ENCODE results near the gene NUP98. TPM values are rescaled to one million over a fixed set of nuclear protein-coding genes. Genes with fewer than 3 reads are reported as not detected.
A peak's percentile ranks its signal among the peaks of the same experiment; 100 is the strongest.
"Not testable (repeated sequence)": the region's sequence is repeated elsewhere in the genome, so short reads cannot be mapped to it uniquely, and the experiment has no call there.

The NUP98 gene
- polyA plus RNA-seq, 12 donors: 36.0 to 64.0 (median 40.9) TPM; not detected in 1

DNA sequence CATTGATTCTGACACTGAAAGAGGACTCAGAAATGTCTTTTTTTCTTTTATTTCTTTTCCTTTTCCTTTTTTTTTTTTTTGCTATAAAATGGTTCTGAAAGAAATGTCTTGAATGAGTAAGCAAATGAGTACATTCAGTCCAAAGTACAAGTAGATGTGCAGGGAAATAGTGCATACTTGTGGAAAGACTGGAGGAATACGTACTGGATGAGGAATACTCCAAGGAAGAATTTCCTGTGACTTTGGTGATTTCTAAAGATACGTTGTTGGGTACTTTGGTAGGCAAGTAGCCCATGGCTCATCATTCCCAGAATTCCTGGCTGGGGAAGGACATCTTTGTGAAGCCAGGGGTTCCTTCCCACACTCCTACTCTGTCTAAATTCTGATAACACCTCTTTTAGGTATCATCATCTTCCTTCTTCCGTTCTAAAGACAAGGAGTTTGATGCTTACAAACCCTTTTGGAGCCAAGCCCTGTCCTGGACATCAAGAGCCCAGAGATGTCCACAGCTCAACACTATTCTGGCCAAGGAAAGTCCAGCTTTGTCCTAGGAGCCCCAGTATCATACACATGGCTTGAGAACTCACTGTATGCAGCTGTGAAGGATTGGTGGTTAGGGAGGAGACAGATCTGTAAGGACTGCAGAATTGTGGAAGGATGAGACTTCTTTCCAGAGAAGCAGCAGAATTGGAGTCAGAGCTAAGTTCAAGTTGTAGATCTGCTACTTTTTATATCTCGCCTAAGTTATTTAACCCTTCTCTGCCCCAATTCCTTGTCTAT lies 4.8 kb upstream of the NUP98 start:
- DNase-seq: no peak

GRCh38 chr11:3799873-3800272 lies 2.5 kb upstream of the NUP98 start:
- DNase-seq: no peak

DNA sequence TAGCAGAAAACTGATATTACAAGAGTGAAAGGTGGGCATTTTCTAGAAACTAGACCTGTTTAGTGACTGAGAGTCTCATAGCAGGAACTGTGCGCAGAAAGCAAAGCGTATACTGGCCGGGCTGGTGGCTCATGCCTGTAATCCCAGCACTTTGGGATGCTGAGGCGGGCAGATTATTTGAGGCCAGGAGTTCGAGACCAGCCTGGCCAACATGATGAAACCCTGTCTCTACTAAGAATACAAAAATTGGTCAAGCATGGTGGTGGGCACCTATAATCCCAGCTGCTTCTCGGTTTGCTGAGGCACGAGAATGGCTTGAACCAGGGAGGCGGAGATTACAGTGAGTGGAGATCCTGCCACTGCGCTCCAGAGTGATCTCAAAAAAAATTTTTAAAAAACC lies 1.8 kb upstream of the NUP98 start:
- DNase-seq: no peak

- DNase-seq: no peak
These were observed 489 bp downstream of the NUP98 start for GRCh38 chr11:3796801-3797328.

DNA sequence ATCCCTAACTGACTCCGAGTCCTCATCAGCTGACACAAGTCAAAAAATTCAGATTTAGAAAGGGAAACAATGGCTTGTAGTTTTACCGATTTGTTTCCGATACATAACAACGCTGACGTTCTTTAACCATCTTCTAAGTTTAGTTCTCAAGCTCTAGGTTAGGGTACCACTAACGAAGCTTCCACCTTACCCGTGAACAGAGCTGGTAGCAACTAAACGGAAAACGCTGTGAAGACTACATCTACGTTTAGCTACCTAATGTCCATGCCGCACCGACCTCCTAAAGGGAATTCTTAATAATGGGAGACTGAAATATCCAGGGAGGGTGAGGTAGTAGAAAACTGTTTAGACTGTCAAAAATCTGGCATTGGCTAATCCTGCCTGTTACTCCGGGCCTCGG lies 1.0 kb downstream of the NUP98 start:
- no peak for DNase-seq

DNA sequence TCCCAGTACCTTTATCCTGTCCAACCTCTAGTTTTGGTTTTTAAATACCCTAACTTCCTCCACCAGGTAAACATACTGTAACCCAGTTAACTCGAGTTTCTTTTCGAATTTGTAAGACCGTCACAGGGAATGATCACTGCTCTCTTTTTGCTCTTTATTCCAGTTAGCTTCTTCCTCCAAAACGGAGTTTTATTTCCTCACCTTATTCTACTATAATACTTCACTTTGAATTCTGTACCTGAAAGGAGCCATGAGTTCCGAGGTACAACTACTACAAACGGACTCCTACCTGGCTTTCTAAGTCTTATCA lies 1.4 kb downstream of the NUP98 start:
- no peak for DNase-seq

GRCh38 chr11:3795131-3796001 lies 2.0 kb downstream of the NUP98 start:
- no peak for DNase-seq

GRCh38 chr11:3794387-3794786 lies 3.0 kb downstream of the NUP98 start:
- not testable (repeated sequence) for DNase-seq

GRCh38 chr11:3786781-3787428 lies 10.4 kb downstream of the NUP98 start:
- no peak for DNase-seq

DNA sequence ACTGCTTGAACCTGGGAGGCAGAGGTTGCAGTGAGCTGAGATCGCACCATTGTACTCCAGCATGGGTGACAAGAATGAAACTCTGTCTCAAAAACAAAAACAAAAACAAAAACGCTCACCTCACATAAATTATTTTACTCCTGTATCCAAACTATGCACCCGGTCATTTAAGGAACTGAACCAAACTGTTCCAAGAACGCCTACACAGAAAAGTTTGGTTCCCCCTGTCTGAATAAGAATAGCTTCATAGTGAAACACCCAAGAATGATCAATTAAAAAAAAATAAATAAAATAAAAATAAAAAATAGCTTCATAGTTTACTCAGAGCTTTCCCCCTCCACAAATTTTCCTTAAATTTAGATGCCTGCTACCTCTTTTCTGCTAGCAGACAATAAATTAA lies 13.7 kb downstream of the NUP98 start:
- DNase-seq: no peak

- no peak for DNase-seq
These were observed 14.4 kb downstream of the NUP98 start for GRCh38 chr11:3782963-3783362.

GRCh38 chr11:3781423-3781822 lies 15.9 kb downstream of the NUP98 start:
- no peak for DNase-seq

- DNase-seq: peak; percentile 61
These were observed 21.5 kb downstream of the NUP98 start for GRCh38 chr11:3775736-3776406.

GRCh38 chr11:3773180-3773579 lies 24.2 kb downstream of the NUP98 start:
- no peak for DNase-seq

DNA sequence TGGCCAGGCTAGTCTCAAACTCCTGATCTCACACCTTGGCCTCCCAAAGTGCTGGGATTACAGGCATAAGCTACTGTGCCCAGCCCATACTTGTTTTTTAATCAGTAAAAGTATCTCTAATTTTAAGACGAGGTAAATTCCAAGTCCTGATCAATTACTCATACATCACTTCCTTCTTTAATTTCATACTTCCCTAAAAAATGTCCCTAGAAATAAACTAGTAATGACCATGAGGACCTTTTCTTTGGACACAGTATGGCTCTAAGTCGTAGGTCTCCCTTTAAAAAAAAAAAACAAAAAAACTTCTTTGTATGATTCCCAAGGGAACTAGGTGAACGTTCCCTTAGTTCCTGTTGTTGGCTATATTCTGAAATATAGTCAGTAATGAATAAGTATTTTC lies 29.8 kb downstream of the NUP98 start:
- DNase-seq: no peak

DNA sequence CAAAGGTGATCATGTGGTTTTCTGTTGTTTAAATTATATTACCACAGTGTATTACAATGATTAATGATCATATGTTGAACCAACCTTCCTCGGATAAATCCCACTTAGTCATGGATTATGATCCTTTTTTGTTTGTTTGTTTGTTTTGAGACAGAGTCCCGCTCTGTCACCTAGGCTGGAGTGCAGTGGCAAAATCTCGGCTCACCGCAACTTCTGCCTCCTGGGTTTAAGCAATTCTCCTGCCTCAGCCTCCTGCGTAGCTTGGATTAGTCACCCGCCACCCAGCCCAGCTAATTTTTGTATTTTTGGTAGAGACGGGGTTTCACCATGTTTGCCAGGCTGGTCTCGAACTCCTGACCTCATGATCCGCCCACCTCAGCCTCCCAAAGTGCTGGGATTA lies 30.5 kb downstream of the NUP98 start:
- not testable (repeated sequence) for DNase-seq

GRCh38 chr11:3764266-3764665 lies 33.1 kb downstream of the NUP98 start:
- DNase-seq: no peak

- DNase-seq: no peak
These were observed 42.2 kb downstream of the NUP98 start for GRCh38 chr11:3755151-3755550.

DNA sequence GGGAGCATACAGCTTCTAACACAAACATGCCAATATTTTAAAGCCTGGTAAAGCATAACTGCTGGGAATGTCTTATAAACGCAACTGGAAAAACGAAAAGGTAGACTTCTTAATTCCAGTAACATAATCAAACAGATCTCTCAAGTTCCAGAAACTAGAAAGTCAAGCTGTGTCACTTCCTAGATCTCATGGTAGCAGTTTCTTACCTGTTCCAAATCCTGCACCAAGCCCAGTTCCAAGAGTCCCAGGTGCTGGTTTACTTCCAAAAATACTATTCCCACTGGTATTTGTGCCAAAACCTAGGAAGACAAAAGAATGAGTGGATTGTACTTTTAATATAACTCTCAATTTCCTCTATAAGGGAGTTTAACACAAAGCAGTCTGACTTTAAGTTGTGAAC lies 44.2 kb downstream of the NUP98 start:
- no peak for DNase-seq

GRCh38 chr11:3747704-3748103 lies 49.6 kb downstream of the NUP98 start:
- no peak for DNase-seq

- no peak for DNase-seq
These were observed 52.2 kb downstream of the NUP98 start for GRCh38 chr11:3745161-3745560.

GRCh38 chr11:3738723-3739122 lies 58.6 kb downstream of the NUP98 start:
- DNase-seq: no peak
